HepG2 (cell line): ENCODE results near the gene SLC6A4. TPM values are rescaled to one million over a fixed set of nuclear protein-coding genes. Genes with fewer than 3 reads are reported as not detected.

Experiments
- KDM6A ChIP-seq: IDR thresholded peaks from 2 replicates; pipeline ENCODE4 v1.6.1; 2016; ENCODE audit warnings: low read depth
- SAFB2 ChIP-seq: sonication (generic); formaldehyde crosslinking; IDR thresholded peaks from 2 replicates; pipeline ENCODE4 v1.5.1; 2020; ENCODE audit warnings: missing genetic modification reagents, low read depth, mild to moderate bottlenecking, borderline replicate concordance
- THAP11 ChIP-seq: IDR thresholded peaks from 2 replicates; pipeline ENCODE4 v1.6.1; 2016; ENCODE audit warnings: missing biosample characterization, missing genetic modification reagents
- ZIK1 ChIP-seq: sonication (generic); formaldehyde crosslinking; IDR thresholded peaks from 2 replicates; pipeline ENCODE4 v1.5.0; 2020; ENCODE audit warnings: mild to moderate bottlenecking, low read depth, missing genetic modification reagents, borderline replicate concordance
- ZNF234 ChIP-seq: sonication (generic); formaldehyde crosslinking; conservative IDR thresholded peaks from 2 replicates; pipeline ENCODE4 v1.5.1; 2020; ENCODE audit warnings: mild to moderate bottlenecking, missing genetic modification reagents
- ZSCAN21 ChIP-seq: sonication (generic); formaldehyde crosslinking; IDR thresholded peaks from 2 replicates; pipeline ENCODE4 v1.8.0; 2022; ENCODE audit warnings: mild to moderate bottlenecking, missing genetic modification reagents, moderate library complexity, borderline replicate concordance
- polyA plus RNA-seq, 8 experiments: library from polyadenylated mRNA; depleted of rRNA in 3 of 8; stranded (reverse) in 7 of 8; unstranded in 1 of 8; fragments of >200 nt; fragmentation: Illumina TruSeq in 4 of 8; extraction: Trizol in 4 of 8; gene quantifications; 2 replicates each; pipeline versions ENCODE4 v1.2.1 to v1.2.3, GENCODE V29; 2011 to 2016; ENCODE audit warnings: low read depth in 4 of 8, missing spikeins in 1 of 8, mixed read lengths in 1 of 8; ENCODE audit not compliant: insufficient read depth in 1 of 8
- total RNA-seq, 5 experiments: library from RNA; depleted of rRNA; stranded (reverse); fragments of >200 nt; fragmentation: Illumina TruSeq; extraction: Trizol; gene quantifications; 2 replicates each; pipeline ENCODE4 v1.2.3, GENCODE V29; 2016; ENCODE audit warnings: low read depth in 1 of 5
- TF ChIP-seq, protein P1 (sequence below): sonication (generic); formaldehyde crosslinking; IDR thresholded peaks from 2 replicates; pipeline ENCODE4 v1.5.0; 2020; ENCODE audit warnings: mild to moderate bottlenecking, low read depth, missing genetic modification reagents, borderline replicate concordance
- TF ChIP-seq, protein P2 (sequence below): sonication (generic); formaldehyde crosslinking; IDR thresholded peaks from 2 replicates; pipeline ENCODE4 v1.4.0; 2020; ENCODE audit warnings: missing genetic modification reagents
- TF ChIP-seq, protein P3 (sequence below): sonication (generic); formaldehyde crosslinking; IDR thresholded peaks from 2 replicates; pipeline ENCODE4 v1.8.1; 2022; ENCODE audit warnings: low read depth, mild to moderate bottlenecking, missing genetic modification reagents
- TF ChIP-seq, protein P4 (sequence below): sonication (generic); formaldehyde crosslinking; IDR thresholded peaks from 2 replicates; pipeline ENCODE4 v1.9.0; 2021; ENCODE audit warnings: missing genetic modification reagents, borderline replicate concordance
- TF ChIP-seq, protein P5 (sequence below): IDR thresholded peaks from 2 replicates; pipeline ENCODE4 v1.6.1; 2016; ENCODE audit warnings: control low read depth
- TF ChIP-seq, protein P6 (sequence below): sonication (generic); formaldehyde crosslinking; IDR thresholded peaks from 2 replicates; pipeline ENCODE4 v1.4.0; 2020; ENCODE audit warnings: mild to moderate bottlenecking, low read depth, missing genetic modification reagents
- TF ChIP-seq, protein P7 (sequence below): sonication (generic); formaldehyde crosslinking; IDR thresholded peaks from 2 replicates; pipeline ENCODE4 v1.4.0; 2020; ENCODE audit warnings: missing genetic modification reagents, low read depth, mild to moderate bottlenecking, borderline replicate concordance

The SLC6A4 gene
- total and polyA plus RNA-seq, 2 of the 13 experiments (the other 11 are each of a cell fraction or from before 2014, with no cell fraction given) = 7.6 to 20.3 TPM

DNA sequence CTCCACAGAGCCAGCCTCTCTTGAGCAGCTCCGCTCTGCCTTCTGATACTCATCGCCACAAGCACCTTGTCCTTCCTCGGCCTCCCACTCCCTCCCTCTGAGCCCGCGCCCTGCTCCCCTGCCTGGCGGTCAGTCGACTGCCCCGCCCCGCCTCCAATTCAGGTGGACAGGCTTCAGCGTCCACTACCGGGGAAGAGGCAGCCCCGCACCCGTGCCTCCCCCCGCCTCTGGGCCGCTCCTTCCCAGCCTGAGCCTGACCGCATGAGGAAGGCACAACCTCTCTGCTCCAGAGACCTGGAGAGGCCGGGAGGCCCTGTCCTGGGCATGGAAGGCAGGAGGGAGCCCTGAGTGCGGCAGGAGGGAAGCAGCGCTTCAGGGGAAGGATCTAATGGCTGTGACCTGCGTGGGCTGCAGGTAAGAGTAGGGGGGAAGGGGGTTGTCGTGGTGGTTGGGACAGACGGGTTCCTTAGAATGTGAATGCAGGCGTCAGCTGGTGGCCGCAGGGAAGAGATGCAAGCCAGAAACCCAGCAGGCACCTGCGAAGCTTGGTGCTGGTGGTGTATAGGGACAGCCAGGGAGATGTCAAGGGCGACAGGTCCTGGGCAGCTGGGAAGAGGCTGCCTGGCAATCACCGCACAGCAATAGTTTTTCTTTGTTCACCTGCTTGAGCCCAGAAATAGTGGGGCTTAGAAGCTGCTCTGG, 3.0 kb upstream of the SLC6A4 start (continued):
- TF ChIP-seq, protein P1, sequence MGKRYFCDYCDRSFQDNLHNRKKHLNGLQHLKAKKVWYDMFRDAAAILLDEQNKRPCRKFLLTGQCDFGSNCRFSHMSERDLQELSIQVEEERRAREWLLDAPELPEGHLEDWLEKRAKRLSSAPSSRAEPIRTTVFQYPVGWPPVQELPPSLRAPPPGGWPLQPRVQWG (CRISPR knock-in tag) = no peak
- TF ChIP-seq, protein P2, sequence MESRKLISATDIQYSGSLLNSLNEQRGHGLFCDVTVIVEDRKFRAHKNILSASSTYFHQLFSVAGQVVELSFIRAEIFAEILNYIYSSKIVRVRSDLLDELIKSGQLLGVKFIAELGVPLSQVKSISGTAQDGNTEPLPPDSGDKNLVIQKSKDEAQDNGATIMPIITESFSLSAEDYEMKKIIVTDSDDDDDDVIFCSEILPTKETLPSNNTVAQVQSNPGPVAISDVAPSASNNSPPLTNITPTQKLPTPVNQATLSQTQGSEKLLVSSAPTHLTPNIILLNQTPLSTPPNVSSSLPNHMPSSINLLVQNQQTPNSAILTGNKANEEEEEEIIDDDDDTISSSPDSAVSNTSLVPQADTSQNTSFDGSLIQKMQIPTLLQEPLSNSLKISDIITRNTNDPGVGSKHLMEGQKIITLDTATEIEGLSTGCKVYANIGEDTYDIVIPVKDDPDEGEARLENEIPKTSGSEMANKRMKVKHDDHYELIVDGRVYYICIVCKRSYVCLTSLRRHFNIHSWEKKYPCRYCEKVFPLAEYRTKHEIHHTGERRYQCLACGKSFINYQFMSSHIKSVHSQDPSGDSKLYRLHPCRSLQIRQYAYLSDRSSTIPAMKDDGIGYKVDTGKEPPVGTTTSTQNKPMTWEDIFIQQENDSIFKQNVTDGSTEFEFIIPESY (CRISPR knock-in tag) = 0 out of 2 replicates have a peak, but pooled peaks have one; percentile 21
- TF ChIP-seq, protein P3, sequence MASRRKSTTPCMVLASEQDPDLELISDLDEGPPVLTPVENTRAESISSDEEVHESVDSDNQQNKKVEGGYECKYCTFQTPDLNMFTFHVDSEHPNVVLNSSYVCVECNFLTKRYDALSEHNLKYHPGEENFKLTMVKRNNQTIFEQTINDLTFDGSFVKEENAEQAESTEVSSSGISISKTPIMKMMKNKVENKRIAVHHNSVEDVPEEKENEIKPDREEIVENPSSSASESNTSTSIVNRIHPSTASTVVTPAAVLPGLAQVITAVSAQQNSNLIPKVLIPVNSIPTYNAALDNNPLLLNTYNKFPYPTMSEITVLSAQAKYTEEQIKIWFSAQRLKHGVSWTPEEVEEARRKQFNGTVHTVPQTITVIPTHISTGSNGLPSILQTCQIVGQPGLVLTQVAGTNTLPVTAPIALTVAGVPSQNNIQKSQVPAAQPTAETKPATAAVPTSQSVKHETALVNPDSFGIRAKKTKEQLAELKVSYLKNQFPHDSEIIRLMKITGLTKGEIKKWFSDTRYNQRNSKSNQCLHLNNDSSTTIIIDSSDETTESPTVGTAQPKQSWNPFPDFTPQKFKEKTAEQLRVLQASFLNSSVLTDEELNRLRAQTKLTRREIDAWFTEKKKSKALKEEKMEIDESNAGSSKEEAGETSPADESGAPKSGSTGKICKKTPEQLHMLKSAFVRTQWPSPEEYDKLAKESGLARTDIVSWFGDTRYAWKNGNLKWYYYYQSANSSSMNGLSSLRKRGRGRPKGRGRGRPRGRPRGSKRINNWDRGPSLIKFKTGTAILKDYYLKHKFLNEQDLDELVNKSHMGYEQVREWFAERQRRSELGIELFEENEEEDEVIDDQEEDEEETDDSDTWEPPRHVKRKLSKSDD (CRISPR knock-in tag) = no peak
- TF ChIP-seq, protein P4, sequence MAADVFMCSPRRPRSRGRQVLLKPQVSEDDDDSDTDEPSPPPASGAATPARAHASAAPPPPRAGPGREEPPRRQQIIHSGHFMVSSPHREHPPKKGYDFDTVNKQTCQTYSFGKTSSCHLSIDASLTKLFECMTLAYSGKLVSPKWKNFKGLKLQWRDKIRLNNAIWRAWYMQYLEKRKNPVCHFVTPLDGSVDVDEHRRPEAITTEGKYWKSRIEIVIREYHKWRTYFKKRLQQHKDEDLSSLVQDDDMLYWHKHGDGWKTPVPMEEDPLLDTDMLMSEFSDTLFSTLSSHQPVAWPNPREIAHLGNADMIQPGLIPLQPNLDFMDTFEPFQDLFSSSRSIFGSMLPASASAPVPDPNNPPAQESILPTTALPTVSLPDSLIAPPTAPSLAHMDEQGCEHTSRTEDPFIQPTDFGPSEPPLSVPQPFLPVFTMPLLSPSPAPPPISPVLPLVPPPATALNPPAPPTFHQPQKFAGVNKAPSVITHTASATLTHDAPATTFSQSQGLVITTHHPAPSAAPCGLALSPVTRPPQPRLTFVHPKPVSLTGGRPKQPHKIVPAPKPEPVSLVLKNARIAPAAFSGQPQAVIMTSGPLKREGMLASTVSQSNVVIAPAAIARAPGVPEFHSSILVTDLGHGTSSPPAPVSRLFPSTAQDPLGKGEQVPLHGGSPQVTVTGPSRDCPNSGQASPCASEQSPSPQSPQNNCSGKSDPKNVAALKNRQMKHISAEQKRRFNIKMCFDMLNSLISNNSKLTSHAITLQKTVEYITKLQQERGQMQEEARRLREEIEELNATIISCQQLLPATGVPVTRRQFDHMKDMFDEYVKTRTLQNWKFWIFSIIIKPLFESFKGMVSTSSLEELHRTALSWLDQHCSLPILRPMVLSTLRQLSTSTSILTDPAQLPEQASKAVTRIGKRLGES (CRISPR knock-in tag) = no peak
- TF ChIP-seq THAP11 (no peak), ZIK1 (CRISPR knock-in tag) (0 out of 2 replicates have a peak, but pooled peaks have one; percentile 22), ZSCAN21 (CRISPR knock-in tag) (peak; percentile 23; the same call in 1 of the 2 replicates), KDM6A (CRISPR knock-in tag) (no peak), SAFB2 (CRISPR knock-in tag) (no peak), ZNF234 (no peak)
- TF ChIP-seq, protein P5, sequence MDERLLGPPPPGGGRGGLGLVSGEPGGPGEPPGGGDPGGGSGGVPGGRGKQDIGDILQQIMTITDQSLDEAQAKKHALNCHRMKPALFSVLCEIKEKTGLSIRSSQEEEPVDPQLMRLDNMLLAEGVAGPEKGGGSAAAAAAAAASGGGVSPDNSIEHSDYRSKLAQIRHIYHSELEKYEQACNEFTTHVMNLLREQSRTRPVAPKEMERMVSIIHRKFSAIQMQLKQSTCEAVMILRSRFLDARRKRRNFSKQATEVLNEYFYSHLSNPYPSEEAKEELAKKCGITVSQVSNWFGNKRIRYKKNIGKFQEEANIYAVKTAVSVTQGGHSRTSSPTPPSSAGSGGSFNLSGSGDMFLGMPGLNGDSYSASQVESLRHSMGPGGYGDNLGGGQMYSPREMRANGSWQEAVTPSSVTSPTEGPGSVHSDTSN (CRISPR knock-in tag) = no peak
- TF ChIP-seq, protein P6, sequence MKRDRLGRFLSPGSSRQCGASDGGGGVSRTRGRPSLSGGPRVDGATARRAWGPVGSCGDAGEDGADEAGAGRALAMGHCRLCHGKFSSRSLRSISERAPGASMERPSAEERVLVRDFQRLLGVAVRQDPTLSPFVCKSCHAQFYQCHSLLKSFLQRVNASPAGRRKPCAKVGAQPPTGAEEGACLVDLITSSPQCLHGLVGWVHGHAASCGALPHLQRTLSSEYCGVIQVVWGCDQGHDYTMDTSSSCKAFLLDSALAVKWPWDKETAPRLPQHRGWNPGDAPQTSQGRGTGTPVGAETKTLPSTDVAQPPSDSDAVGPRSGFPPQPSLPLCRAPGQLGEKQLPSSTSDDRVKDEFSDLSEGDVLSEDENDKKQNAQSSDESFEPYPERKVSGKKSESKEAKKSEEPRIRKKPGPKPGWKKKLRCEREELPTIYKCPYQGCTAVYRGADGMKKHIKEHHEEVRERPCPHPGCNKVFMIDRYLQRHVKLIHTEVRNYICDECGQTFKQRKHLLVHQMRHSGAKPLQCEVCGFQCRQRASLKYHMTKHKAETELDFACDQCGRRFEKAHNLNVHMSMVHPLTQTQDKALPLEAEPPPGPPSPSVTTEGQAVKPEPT (CRISPR knock-in tag) = no peak
- TF ChIP-seq, protein P7, sequence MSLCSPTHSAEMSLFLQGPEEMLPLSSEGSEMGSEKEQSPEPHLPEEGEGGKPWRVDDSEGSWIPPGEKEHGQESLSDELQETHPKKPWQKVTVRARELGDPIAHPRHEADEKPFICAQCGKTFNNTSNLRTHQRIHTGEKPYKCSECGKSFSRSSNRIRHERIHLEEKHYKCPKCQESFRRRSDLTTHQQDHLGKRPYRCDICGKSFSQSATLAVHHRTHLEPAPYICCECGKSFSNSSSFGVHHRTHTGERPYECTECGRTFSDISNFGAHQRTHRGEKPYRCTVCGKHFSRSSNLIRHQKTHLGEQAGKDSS = no peak
